ENCODE data around the gene SHROOM2.
"Not testable (repeated sequence)": the region's sequence is repeated elsewhere in the genome, so short reads cannot be mapped to it uniquely, and the experiment has no call there.

SHROOM2 gene

GRCh38 chrX:9835585-9836210, 49.5 kb downstream of the SHROOM2 start:
- DNase-seq (ENCODE audit: low spot score) = no peak

GRCh38 chrX:9842541-9842940, 56.3 kb downstream of the SHROOM2 start:
- DNase-seq (ENCODE audit: low spot score) = no peak

- peak; percentile 21 for DNase-seq (ENCODE audit: low spot score)
Observed at GRCh38 chrX:9844936-9845577, 58.8 kb downstream of the SHROOM2 start.

GRCh38 chrX:9845578-9845952, 59.3 kb downstream of the SHROOM2 start:
- peak; percentile 25 for DNase-seq (ENCODE audit: low spot score)

- no peak for DNase-seq (ENCODE audit: low spot score)
Observed at GRCh38 chrX:9846631-9847030, 60.4 kb downstream of the SHROOM2 start.

- DNase-seq (ENCODE audit: low spot score) = peak; percentile 40
Observed at GRCh38 chrX:9847071-9847470, 60.8 kb downstream of the SHROOM2 start.

GRCh38 chrX:9848718-9849479, 62.7 kb downstream of the SHROOM2 start:
- DNase-seq (ENCODE audit: low spot score) = no peak

GRCh38 chrX:9851890-9852289, 65.7 kb downstream of the SHROOM2 start:
- DNase-seq (ENCODE audit: low spot score) = no peak

GRCh38 chrX:9853307-9853706, 67.1 kb downstream of the SHROOM2 start:
- DNase-seq (ENCODE audit: low spot score) = no peak

GRCh38 chrX:9855561-9856283, 69.5 kb downstream of the SHROOM2 start:
- no peak for DNase-seq (ENCODE audit: low spot score)

- no peak for DNase-seq (ENCODE audit: low spot score)
Observed at GRCh38 chrX:9856588-9856987, 70.4 kb downstream of the SHROOM2 start.

- no peak for DNase-seq (ENCODE audit: low spot score)
Observed at GRCh38 chrX:9857575-9858474, 71.6 kb downstream of the SHROOM2 start.

GRCh38 chrX:9858684-9859083, 72.5 kb downstream of the SHROOM2 start:
- not testable (repeated sequence) for DNase-seq (ENCODE audit: low spot score)

- no peak for DNase-seq (ENCODE audit: low spot score)
Observed at GRCh38 chrX:9859711-9860555, 73.7 kb downstream of the SHROOM2 start.

GRCh38 chrX:9860826-9861225, 74.6 kb downstream of the SHROOM2 start:
- DNase-seq (ENCODE audit: low spot score) = no peak

- DNase-seq (ENCODE audit: low spot score) = no peak
Observed at GRCh38 chrX:9861711-9862110, 75.5 kb downstream of the SHROOM2 start.

- DNase-seq (ENCODE audit: low spot score) = no peak
Observed at GRCh38 chrX:9862525-9862924, 76.3 kb downstream of the SHROOM2 start.

- DNase-seq (ENCODE audit: low spot score) = no peak
Observed at GRCh38 chrX:9862953-9863352, 76.7 kb downstream of the SHROOM2 start.

GRCh38 chrX:9864011-9864410, 77.8 kb downstream of the SHROOM2 start:
- DNase-seq (ENCODE audit: low spot score) = no peak

GRCh38 chrX:9865804-9866472, 79.7 kb downstream of the SHROOM2 start:
- DNase-seq (ENCODE audit: low spot score) = no peak
